ENCODE measurements around the gene AGTR2. TPM values are rescaled to one million over a fixed set of nuclear protein-coding genes. Genes with fewer than 3 reads are reported as not detected.

The AGTR2 gene
- total and polyA plus RNA-seq, 2 experiments from 2014 or later = not detected

GRCh38 chrX:116198235-116198634 is 27.7 kb downstream of the AGTR2 start (continued):
- TF ChIP-seq CREB1 (CRISPR knock-in tag; IDR thresholded peaks at IDR 0.05; ENCODE audit: low read depth) = no peak
- no peak for TF ChIP-seq POLR2AphosphoS5 (IDR thresholded peaks at IDR 0.05; ENCODE audit: low read depth)
- TF ChIP-seq, protein P1, sequence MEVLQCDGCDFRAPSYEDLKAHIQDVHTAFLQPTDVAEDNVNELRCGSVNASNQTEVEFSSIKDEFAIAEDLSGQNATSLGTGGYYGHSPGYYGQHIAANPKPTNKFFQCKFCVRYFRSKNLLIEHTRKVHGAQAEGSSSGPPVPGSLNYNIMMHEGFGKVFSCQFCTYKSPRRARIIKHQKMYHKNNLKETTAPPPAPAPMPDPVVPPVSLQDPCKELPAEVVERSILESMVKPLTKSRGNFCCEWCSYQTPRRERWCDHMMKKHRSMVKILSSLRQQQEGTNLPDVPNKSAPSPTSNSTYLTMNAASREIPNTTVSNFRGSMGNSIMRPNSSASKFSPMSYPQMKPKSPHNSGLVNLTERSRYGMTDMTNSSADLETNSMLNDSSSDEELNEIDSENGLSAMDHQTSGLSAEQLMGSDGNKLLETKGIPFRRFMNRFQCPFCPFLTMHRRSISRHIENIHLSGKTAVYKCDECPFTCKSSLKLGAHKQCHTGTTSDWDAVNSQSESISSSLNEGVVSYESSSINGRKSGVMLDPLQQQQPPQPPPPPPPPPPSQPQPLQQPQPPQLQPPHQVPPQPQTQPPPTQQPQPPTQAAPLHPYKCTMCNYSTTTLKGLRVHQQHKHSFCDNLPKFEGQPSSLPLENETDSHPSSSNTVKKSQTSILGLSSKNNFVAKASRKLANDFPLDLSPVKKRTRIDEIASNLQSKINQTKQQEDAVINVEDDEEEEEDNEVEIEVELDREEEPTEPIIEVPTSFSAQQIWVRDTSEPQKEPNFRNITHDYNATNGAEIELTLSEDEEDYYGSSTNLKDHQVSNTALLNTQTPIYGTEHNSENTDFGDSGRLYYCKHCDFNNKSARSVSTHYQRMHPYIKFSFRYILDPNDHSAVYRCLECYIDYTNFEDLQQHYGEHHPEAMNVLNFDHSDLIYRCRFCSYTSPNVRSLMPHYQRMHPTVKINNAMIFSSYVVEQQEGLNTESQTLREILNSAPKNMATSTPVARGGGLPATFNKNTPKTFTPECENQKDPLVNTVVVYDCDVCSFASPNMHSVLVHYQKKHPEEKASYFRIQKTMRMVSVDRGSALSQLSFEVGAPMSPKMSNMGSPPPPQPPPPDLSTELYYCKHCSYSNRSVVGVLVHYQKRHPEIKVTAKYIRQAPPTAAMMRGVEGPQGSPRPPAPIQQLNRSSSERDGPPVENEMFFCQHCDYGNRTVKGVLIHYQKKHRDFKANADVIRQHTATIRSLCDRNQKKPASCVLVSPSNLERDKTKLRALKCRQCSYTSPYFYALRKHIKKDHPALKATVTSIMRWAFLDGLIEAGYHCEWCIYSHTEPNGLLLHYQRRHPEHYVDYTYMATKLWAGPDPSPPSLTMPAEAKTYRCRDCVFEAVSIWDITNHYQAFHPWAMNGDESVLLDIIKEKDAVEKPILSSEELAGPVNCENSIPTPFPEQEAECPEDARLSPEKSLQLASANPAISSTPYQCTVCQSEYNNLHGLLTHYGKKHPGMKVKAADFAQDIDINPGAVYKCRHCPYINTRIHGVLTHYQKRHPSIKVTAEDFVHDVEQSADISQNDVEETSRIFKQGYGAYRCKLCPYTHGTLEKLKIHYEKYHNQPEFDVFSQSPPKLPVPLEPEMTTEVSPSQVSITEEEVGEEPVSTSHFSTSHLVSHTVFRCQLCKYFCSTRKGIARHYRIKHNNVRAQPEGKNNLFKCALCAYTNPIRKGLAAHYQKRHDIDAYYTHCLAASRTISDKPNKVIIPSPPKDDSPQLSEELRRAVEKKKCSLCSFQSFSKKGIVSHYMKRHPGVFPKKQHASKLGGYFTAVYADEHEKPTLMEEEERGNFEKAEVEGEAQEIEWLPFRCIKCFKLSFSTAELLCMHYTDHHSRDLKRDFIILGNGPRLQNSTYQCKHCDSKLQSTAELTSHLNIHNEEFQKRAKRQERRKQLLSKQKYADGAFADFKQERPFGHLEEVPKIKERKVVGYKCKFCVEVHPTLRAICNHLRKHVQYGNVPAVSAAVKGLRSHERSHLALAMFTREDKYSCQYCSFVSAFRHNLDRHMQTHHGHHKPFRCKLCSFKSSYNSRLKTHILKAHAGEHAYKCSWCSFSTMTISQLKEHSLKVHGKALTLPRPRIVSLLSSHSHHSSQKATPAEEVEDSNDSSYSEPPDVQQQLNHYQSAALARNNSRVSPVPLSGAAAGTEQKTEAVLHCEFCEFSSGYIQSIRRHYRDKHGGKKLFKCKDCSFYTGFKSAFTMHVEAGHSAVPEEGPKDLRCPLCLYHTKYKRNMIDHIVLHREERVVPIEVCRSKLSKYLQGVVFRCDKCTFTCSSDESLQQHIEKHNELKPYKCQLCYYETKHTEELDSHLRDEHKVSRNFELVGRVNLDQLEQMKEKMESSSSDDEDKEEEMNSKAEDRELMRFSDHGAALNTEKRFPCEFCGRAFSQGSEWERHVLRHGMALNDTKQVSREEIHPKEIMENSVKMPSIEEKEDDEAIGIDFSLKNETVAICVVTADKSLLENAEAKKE (CRISPR knock-in tag; IDR thresholded peaks at IDR 0.05) = no peak
- no peak for TF ChIP-seq NANOG (IDR thresholded peaks at IDR 0.05; ENCODE audit: borderline replicate concordance)
- TF ChIP-seq JUNB (IDR thresholded peaks at IDR 0.05; ENCODE audit: unreplicated experiment) = no peak
- no peak for TF ChIP-seq STAT1 (IDR thresholded peaks at IDR 0.05; ENCODE audit: unreplicated experiment)
- no peak for TF ChIP-seq EZH2phosphoT487 (IDR thresholded peaks at IDR 0.05; ENCODE audit: unreplicated experiment)
- no peak for TF ChIP-seq ZNF114 (CRISPR knock-in tag; IDR thresholded peaks at IDR 0.05)

DNA sequence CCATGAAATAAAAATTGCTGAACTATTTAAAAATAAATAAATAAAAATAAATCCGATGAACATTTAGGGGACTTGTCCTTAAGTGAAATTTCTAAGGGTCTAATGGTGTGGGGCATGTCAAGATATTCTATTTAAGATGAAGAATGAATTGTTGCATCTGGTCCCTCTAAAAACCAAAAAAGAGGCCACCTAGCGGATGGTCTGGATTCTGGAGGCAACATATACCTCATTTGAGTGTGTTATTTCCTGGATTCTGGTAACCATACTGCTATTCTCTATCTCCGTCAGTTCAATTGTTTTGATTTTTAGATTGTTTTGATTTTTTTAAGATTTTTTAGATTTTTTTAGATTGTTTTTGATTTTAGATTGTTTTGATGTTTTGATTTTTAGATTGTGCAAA is 28.3 kb downstream of the AGTR2 start:
- H4K20me1 ChIP-seq (replicated peaks; ENCODE audit: insufficient read depth) = no peaks in the 10 kb centered on the region
- H3K9me2 ChIP-seq (ENCODE audit: insufficient read depth) = no peaks in the 10 kb centered on the region
- DNase-seq (ENCODE audit: low spot score) (peak; percentile 22), ATAC-seq (no peak)
- H2AFZ ChIP-seq = no peak overlapping the region
- H3K27ac ChIP-seq (ENCODE audit: low read depth) = no peak overlapping the region
- no peaks in the 10 kb centered on the region for H3K36me3 ChIP-seq (ENCODE audit: insufficient read depth)
- no peak overlapping the region for H3K27ac Mint-ChIP-seq
- H3K9me3 Mint-ChIP-seq = no peaks in the 10 kb centered on the region
- H3K36me3 Mint-ChIP-seq (ENCODE audit: low read depth) = no peaks in the 10 kb centered on the region
- no peaks in the 10 kb centered on the region for H3K4me1 ChIP-seq (ENCODE audit: insufficient read depth)
- TF ChIP-seq, protein P2, sequence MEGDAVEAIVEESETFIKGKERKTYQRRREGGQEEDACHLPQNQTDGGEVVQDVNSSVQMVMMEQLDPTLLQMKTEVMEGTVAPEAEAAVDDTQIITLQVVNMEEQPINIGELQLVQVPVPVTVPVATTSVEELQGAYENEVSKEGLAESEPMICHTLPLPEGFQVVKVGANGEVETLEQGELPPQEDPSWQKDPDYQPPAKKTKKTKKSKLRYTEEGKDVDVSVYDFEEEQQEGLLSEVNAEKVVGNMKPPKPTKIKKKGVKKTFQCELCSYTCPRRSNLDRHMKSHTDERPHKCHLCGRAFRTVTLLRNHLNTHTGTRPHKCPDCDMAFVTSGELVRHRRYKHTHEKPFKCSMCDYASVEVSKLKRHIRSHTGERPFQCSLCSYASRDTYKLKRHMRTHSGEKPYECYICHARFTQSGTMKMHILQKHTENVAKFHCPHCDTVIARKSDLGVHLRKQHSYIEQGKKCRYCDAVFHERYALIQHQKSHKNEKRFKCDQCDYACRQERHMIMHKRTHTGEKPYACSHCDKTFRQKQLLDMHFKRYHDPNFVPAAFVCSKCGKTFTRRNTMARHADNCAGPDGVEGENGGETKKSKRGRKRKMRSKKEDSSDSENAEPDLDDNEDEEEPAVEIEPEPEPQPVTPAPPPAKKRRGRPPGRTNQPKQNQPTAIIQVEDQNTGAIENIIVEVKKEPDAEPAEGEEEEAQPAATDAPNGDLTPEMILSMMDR (conservative IDR thresholded peaks at IDR 0.05; ENCODE audit: low read depth in 2 of 2) = peak; percentile 47 to 55
- TF ChIP-seq NANOG (IDR thresholded peaks at IDR 0.05; ENCODE audit: borderline replicate concordance) (no peak), STAT1 (IDR thresholded peaks at IDR 0.05; ENCODE audit: unreplicated experiment) (no peak), ZNF331 (CRISPR knock-in tag; IDR thresholded peaks at IDR 0.05; ENCODE audit: low read depth) (no peak)
- no peak overlapping the region for H3K4me2 ChIP-seq
- H3K27me3 ChIP-seq (ENCODE audit: insufficient read depth) = no peaks in the 10 kb centered on the region
- no peak overlapping the region for H3K4me3 ChIP-seq
- H3K27me3 Mint-ChIP-seq (ENCODE audit: insufficient read depth, low read depth, poor library complexity) = no peaks in the 10 kb centered on the region
- H3K4me3 Mint-ChIP-seq = no peak overlapping the region
- no peaks in the 10 kb centered on the region for H3K79me2 ChIP-seq (replicated peaks; ENCODE audit: insufficient read depth)
- H3F3A ChIP-seq (replicated peaks; ENCODE audit: low read depth) = no peaks in the 10 kb centered on the region
- no peaks in the 10 kb centered on the region for H3K4me1 Mint-ChIP-seq

All from GM23338 (cell line).